Liver (tissue), 3 donors: ENCODE measurements around the gene GSKIP.

ENCODE experiments used
- ATF3 ChIP-seq: IDR thresholded peaks from 2 replicates; pipeline ENCODE4 v1.6.1; 2016; ENCODE audit warnings: antibody characterized with exemption
- FOXA1 ChIP-seq: IDR thresholded peaks from 2 replicates; pipeline ENCODE4 v1.6.1; 2016; ENCODE audit warnings: antibody characterized with exemption
- GABPA ChIP-seq, 2 donors: IDR thresholded peaks in 1 of 2; conservative IDR thresholded peaks in 1 of 2; 2 replicates each; pipeline ENCODE4 v1.6.1; 2016; ENCODE audit warnings: antibody characterized with exemption in 2 of 2, mild to moderate bottlenecking in 1 of 2, moderate library complexity in 1 of 2
- JUND ChIP-seq, 2 donors: IDR thresholded peaks; 2 replicates each; pipeline ENCODE4 v1.6.1; 2016; ENCODE audit warnings: antibody characterized with exemption in 2 of 2
- RAD21 ChIP-seq, 2 donors: IDR thresholded peaks; 2 replicates each; pipeline ENCODE4 v1.6.1; 2016; ENCODE audit warnings: antibody characterized with exemption in 2 of 2, mild to moderate bottlenecking in 2 of 2
- SP1 ChIP-seq: IDR thresholded peaks from 2 replicates; pipeline ENCODE4 v1.6.1; 2018; ENCODE audit warnings: antibody characterized with exemption, mild to moderate bottlenecking
- TAF1 ChIP-seq: conservative IDR thresholded peaks from 2 replicates; pipeline ENCODE4 v1.6.1; 2016; ENCODE audit warnings: antibody characterized with exemption, mild to moderate bottlenecking
- YY1 ChIP-seq: IDR thresholded peaks from 2 replicates; pipeline ENCODE4 v1.6.1; 2016; ENCODE audit warnings: antibody characterized with exemption, mild to moderate bottlenecking
- ZBTB33 ChIP-seq: IDR thresholded peaks from 2 replicates; pipeline ENCODE4 v1.6.1; 2016; ENCODE audit warnings: antibody characterized with exemption
- TF ChIP-seq, protein P1 (sequence below): fragments of 150-350 bp; IDR thresholded peaks from 2 replicates; pipeline ENCODE4 v1.5.1; 2017; ENCODE audit warnings: improper control_type of control experiment, low read depth, low read length; ENCODE audit not compliant: missing input control
- TF ChIP-seq, protein P2 (sequence below): IDR thresholded peaks from 2 replicates; pipeline ENCODE4 v1.6.1; 2016; ENCODE audit warnings: antibody characterized with exemption, mild to moderate bottlenecking
- donor health status: healthy.
- donor health status: healthy.

DNA sequence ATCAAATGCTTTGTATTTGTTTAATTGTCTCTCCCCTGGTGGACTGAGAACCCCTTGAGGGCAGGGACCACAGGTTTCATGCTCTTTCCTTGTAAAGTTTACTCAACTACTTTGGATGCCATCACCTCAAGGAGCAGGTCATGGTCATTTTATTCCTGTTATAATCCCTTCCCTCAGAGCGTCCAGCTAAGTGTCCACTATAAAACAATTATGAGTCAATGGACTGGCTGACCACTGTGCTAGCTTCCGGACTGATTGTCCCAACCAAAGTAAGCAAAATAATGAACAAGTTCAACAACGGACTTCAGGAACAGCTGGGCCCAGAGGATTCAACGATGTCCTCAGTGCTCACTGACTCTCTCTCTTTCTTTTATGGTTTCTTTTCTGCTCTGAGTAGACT is 46.8 kb downstream of the GSKIP start:
- no peak for TF ChIP-seq RAD21 (IDR thresholded peaks at IDR 0.05)
- TF ChIP-seq, protein P1, sequence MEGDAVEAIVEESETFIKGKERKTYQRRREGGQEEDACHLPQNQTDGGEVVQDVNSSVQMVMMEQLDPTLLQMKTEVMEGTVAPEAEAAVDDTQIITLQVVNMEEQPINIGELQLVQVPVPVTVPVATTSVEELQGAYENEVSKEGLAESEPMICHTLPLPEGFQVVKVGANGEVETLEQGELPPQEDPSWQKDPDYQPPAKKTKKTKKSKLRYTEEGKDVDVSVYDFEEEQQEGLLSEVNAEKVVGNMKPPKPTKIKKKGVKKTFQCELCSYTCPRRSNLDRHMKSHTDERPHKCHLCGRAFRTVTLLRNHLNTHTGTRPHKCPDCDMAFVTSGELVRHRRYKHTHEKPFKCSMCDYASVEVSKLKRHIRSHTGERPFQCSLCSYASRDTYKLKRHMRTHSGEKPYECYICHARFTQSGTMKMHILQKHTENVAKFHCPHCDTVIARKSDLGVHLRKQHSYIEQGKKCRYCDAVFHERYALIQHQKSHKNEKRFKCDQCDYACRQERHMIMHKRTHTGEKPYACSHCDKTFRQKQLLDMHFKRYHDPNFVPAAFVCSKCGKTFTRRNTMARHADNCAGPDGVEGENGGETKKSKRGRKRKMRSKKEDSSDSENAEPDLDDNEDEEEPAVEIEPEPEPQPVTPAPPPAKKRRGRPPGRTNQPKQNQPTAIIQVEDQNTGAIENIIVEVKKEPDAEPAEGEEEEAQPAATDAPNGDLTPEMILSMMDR, result no peak
- TF ChIP-seq JUND (IDR thresholded peaks at IDR 0.05), result no peak
- TF ChIP-seq FOXA1, result no peak
- no peak for TF ChIP-seq YY1
- TF ChIP-seq ZBTB33, result no peak
- no peak for TF ChIP-seq SP1
- TF ChIP-seq TAF1, result no peak
- TF ChIP-seq ATF3, result no peak
- no peak for TF ChIP-seq GABPA (IDR thresholded peaks at IDR 0.05 in 1 of 2, conservative IDR thresholded peaks at IDR 0.05 in 1 of 2)
- TF ChIP-seq, protein P2, sequence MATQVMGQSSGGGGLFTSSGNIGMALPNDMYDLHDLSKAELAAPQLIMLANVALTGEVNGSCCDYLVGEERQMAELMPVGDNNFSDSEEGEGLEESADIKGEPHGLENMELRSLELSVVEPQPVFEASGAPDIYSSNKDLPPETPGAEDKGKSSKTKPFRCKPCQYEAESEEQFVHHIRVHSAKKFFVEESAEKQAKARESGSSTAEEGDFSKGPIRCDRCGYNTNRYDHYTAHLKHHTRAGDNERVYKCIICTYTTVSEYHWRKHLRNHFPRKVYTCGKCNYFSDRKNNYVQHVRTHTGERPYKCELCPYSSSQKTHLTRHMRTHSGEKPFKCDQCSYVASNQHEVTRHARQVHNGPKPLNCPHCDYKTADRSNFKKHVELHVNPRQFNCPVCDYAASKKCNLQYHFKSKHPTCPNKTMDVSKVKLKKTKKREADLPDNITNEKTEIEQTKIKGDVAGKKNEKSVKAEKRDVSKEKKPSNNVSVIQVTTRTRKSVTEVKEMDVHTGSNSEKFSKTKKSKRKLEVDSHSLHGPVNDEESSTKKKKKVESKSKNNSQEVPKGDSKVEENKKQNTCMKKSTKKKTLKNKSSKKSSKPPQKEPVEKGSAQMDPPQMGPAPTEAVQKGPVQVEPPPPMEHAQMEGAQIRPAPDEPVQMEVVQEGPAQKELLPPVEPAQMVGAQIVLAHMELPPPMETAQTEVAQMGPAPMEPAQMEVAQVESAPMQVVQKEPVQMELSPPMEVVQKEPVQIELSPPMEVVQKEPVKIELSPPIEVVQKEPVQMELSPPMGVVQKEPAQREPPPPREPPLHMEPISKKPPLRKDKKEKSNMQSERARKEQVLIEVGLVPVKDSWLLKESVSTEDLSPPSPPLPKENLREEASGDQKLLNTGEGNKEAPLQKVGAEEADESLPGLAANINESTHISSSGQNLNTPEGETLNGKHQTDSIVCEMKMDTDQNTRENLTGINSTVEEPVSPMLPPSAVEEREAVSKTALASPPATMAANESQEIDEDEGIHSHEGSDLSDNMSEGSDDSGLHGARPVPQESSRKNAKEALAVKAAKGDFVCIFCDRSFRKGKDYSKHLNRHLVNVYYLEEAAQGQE, result no peak
